Activated CD4-positive, alpha-beta T cell treated with anti-CD3 and anti-CD28 coated beads, Interleukin-2, amount 10 ng/mL, durations not matched to agents 7 days and 5 days (primary cell): ENCODE data around the gene SPINK4. TPM values are rescaled to one million over a fixed set of nuclear protein-coding genes. Genes with fewer than 3 reads are reported as not detected.

ENCODE experiments used
- CTCF ChIA-PET: fragments of 350-600 bp; sonication (Branson Sonifier 250); formaldehyde crosslinking; loops from one replicate; lab custom pipeline; 2021; ENCODE audit warnings: antibody characterized with exemption; lab: Charles Lee
- POLR2A ChIA-PET: fragments of 350-600 bp; sonication (Branson Sonifier 250); formaldehyde crosslinking; loops from one replicate; lab custom pipeline; 2021; ENCODE audit warnings: antibody characterized with exemption; lab: Charles Lee
- DNase-seq: peaks from one replicate; pipeline ENCODE4 v3.0.0-alpha.2; 2020
- H3K27ac Mint-ChIP-seq: one replicate; pipeline ENCODE4 v1.8.0; 2021; ENCODE audit warnings: mild to moderate bottlenecking, moderate library complexity, mixed read lengths
- H3K27me3 Mint-ChIP-seq: one replicate; pipeline ENCODE4 v1.8.0; 2021; ENCODE audit warnings: mixed read lengths
- H3K36me3 Mint-ChIP-seq: one replicate; pipeline ENCODE4 v1.8.0; 2021; ENCODE audit warnings: low read depth, mixed read lengths
- H3K4me1 Mint-ChIP-seq: one replicate; pipeline ENCODE4 v1.8.0; 2021; ENCODE audit warnings: mixed read lengths
- H3K4me3 Mint-ChIP-seq: one replicate; pipeline ENCODE4 v1.8.0; 2021; ENCODE audit warnings: mild to moderate bottlenecking, moderate library complexity, mixed read lengths
- H3K9me3 Mint-ChIP-seq: one replicate; pipeline ENCODE4 v1.8.0; 2021; ENCODE audit warnings: mixed read lengths
- total RNA-seq, 2 experiments: library from RNA; stranded (reverse); gene quantifications; one replicate each; pipeline ENCODE4 v1.2.3, GENCODE V29; 2021

Gene SPINK4
- total RNA-seq, 2 experiments from 2014 or later = not detected

DNA sequence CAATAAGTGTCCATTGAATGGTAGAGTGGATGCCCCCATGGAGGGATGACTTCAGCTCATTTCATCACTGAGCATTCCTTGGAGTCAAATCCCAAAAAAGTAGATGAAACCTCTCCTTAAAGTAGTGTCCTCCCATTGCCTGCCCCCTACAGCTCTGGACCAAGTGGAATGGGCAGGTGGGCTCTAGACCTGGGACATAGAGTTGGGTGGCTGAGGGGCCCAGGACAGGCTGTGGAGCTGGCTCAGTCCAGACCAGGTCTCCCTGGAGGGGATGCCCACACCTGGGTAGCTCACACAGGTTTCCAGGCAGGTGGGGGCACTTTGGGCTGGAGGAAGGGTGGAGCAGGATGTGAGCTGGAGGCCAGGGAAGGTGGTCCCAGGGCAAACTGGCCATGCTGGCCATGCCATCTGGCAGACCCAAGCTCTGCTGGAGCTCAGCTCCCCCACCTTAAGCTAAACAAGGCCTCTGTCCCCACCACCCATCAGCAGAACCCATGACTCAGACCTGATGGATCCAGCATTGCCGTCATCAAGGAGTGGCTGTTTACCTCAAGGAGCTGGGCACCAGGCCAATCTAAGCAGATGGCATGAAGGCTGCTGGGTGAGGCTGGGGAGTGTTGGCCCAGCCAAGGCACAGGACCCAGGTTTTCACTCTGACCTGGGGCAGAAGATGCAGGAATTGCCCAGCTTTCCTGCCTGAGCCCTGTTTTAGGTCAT is 6.2 kb upstream of the SPINK4 start:
- CTCF ChIA-PET = interaction anchor here (0.9 to 4.3 kb wide), 8 partner anchors 8 to 53 kb away, joined by 3 to 13 read pairs (median 5); no protein-coding TSS in a partner anchor
- POLR2A ChIA-PET = no interaction called here
- Mint-ChIP-seq H3K9me3 (no peaks in the 10 kb centered on the region), H3K27ac (no peak overlapping the region), H3K4me3 (no peak overlapping the region), H3K36me3 (no peaks in the 10 kb centered on the region), H3K27me3 (peaks cover 2% of the 10 kb centered on the region), H3K4me1 (no peaks in the 10 kb centered on the region)
- DNase-seq = no peak

DNA sequence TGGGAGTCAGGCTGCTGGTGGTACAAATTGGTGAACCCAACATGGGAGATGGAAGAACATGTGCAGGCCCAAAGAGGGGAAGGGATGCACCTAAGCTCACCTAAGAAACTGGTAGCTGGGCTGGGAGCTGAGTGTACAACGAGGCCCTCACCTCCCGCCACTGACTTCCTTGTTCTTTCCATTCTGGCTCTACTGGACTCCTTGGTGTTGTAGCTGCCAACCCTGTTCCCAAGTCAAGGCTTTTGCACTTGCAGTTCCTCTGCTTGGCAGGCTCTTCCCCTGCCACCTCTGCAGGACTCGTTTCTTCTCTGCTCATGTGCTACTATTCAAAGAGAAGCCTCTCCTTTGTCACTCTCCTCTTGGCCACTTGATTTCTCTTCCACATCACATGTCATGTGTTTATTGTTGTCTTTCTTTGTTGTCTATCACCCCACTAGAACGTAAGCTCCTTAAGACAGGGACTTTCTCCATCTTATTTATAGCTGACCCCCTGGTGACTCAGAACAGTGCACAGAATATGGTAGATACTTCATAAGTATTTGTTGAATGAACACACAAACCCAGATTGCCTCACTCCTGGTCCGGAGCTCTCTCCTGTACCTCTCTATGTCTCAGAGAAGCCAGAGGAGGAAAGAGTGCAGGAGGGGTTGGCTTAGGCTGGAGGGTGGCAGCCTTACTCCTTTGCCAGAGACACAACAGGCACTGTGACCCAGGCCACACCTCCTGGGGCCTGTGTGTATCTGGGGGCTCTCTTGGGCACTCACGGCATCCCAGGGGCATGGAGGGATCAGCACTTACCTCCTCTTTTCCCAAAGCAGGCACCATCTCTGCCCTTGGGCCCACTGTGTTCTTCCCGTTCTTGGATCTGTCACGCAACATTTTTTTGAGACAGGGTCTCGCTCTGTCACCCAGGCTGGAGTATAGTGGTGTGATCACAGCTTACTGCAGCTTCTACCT is 5.2 kb upstream of the SPINK4 start:
- Mint-ChIP-seq H3K27me3 (peaks cover 2% of the 10 kb centered on the region), H3K36me3 (no peaks in the 10 kb centered on the region), H3K9me3 (no peaks in the 10 kb centered on the region), H3K4me3 (no peak overlapping the region), H3K27ac (no peak overlapping the region), H3K4me1 (peaks cover 3% of the 10 kb centered on the region)
- POLR2A ChIA-PET = no interaction called here
- no peak for DNase-seq
- CTCF ChIA-PET = interaction anchor here (0.9 to 4.3 kb wide), 4 partner anchors 8 to 14 kb away, joined by 3 to 13 read pairs (median 5); no protein-coding TSS in a partner anchor

DNA sequence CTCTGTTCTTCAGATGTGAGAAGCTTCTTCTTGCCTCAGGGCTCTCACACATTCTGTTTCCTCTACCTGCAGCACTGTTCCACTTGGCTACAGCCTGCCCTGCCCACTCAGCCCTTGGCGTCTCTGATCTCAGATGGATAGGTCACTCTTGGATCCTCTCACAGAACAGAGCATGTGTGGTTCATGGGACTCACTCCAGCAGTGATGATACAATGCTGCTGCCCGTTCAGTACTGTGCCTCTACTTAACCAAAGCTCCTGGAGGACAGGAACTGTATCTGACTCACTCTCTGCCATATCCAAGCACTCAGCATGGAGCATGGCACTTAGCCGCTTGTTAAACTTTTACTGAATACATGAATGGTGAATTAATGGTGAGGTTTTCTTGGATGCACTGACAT is 3.4 kb upstream of the SPINK4 start:
- H3K27me3 Mint-ChIP-seq = peaks cover 2% of the 10 kb centered on the region
- CTCF ChIA-PET = interaction anchor here (0.6 to 1.1 kb wide), 3 partner anchors 23 to 167 kb away, joined by 3 to 5 read pairs (median 3); no protein-coding TSS in a partner anchor
- POLR2A ChIA-PET = no interaction called here
- H3K4me3 Mint-ChIP-seq = no peak overlapping the region
- no peak for DNase-seq
- H3K4me1 Mint-ChIP-seq = peaks cover 4% of the 10 kb centered on the region
- H3K27ac Mint-ChIP-seq = no peak overlapping the region
- H3K36me3 Mint-ChIP-seq = no peaks in the 10 kb centered on the region
- H3K9me3 Mint-ChIP-seq = no peaks in the 10 kb centered on the region

DNA sequence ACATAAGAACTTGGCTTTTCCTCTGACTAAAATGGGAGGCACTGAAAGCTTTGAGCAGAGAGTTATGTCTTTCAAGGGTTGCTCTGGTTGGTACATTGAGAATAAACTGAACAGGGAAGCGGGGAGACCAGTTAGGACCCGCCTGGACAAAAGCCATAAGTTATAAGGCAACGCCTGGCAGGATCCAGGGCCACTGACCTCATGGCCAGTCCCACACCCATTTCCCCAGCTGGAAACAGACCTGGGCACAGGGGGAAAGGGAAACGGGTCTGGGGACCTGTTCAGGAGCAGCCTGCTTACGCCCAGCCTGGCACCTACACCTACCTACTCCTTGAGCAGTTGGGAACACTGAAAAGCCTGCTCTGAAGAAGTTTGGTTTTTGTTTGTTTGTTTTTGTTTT is 1.3 kb downstream of the SPINK4 start:
- Mint-ChIP-seq H3K36me3 (no peaks in the 10 kb centered on the region), H3K9me3 (no peaks in the 10 kb centered on the region), H3K27ac (no peak overlapping the region), H3K27me3 (no peaks in the 10 kb centered on the region), H3K4me3 (no peak overlapping the region), H3K4me1 (peaks cover 4% of the 10 kb centered on the region)
- DNase-seq = no peak
- CTCF ChIA-PET = interaction anchor here (1.0 to 1.5 kb wide), 2 partner anchors 15 to 70 kb away, joined by 3 to 6 read pairs; no protein-coding TSS in a partner anchor
- POLR2A ChIA-PET = no interaction called here

- no peak for DNase-seq
- Mint-ChIP-seq H3K27me3 (no peaks in the 10 kb centered on the region), H3K4me3 (no peak overlapping the region), H3K9me3 (no peaks in the 10 kb centered on the region), H3K36me3 (no peaks in the 10 kb centered on the region), H3K4me1 (peaks cover 4% of the 10 kb centered on the region), H3K27ac (no peak overlapping the region)
- ChIA-PET CTCF (interaction anchor here (2.1 kb wide), 2 partner anchors 9 to 12 kb away, joined by 6 to 9 read pairs; no protein-coding TSS in a partner anchor), POLR2A (no interaction called here)
Measured at GRCh38 chr9:33242609-33243134, 2.7 kb downstream of the SPINK4 start.

- H3K27ac Mint-ChIP-seq = no peak overlapping the region
- no peaks in the 10 kb centered on the region for H3K9me3 Mint-ChIP-seq
- no peak overlapping the region for H3K4me3 Mint-ChIP-seq
- ChIA-PET POLR2A (no interaction called here), CTCF (interaction anchor here (0.5 to 2.1 kb wide), 7 partner anchors 8 to 966 kb away, joined by 3 to 9 read pairs (median 4); no protein-coding TSS in a partner anchor)
- peaks cover 7% of the 10 kb centered on the region for H3K4me1 Mint-ChIP-seq
- no peaks in the 10 kb centered on the region for H3K27me3 Mint-ChIP-seq
- no peaks in the 10 kb centered on the region for H3K36me3 Mint-ChIP-seq
- no peak for DNase-seq
Measured at GRCh38 chr9:33244137-33244784, 4.3 kb downstream of the SPINK4 start.

DNA sequence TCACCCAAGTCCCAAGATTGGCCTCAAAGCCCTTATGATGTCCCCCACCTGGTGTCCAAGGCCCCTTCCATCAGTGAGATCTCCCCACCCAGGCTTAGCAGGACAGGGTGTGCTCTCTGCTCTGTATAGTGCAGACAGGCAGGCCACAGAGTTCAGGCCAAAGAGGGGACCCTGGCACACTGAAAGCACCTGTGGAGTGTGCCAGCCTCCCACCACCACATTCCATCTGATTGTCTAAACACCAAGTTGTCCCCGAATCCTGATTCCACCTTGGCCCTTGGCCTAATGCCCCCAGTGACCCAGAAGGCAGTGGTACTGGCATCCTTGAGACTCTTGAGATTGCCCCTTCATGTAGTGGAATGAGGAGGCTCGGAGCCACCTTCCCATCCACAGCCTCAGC is 5.4 kb downstream of the SPINK4 start:
- DNase-seq = no peak
- Mint-ChIP-seq H3K36me3 (no peaks in the 10 kb centered on the region), H3K4me3 (no peak overlapping the region), H3K27me3 (no peaks in the 10 kb centered on the region), H3K4me1 (peaks cover 7% of the 10 kb centered on the region), H3K27ac (no peak overlapping the region), H3K9me3 (no peaks in the 10 kb centered on the region)
- POLR2A ChIA-PET = no interaction called here
- CTCF ChIA-PET = interaction anchor here (1.8 kb wide), 1 partner anchor 18 kb away, joined by 4 read pairs; no protein-coding TSS in a partner anchor

DNA sequence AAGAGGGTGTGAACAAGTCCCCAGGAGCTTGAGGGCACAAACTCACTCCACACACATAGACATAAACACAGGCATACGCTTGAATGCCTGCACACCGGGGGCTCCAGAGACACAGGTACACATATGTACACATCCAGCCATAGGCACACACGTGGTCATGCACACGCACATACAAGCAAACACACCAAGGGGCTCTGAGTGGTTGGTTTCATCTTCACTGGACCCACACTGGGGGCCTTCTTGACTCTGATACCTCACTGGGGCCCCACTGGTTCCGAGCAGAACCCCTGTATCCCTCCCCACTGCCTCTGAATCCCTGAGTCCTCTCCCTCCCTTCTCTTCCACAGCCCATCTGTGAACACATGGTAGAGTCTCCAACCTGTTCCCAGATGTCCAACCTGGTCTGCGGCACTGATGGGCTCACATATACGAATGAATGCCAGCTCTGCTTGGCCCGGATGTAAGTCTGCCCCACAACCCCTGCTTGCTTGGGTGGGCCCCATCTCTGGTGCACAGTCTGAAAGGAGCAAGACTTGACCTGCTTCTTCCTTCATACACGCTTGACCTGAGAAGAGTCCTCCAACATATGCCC is 6.4 kb downstream of the SPINK4 start:
- Mint-ChIP-seq H3K36me3 (peaks cover 1% of the 10 kb centered on the region), H3K4me1 (peaks cover 7% of the 10 kb centered on the region), H3K27ac (no peak overlapping the region), H3K9me3 (no peaks in the 10 kb centered on the region), H3K4me3 (no peak overlapping the region), H3K27me3 (no peaks in the 10 kb centered on the region)
- no peak for DNase-seq
- CTCF ChIA-PET = interaction anchor here (3.5 kb wide), 1 partner anchor 12 kb away, joined by 13 read pairs; no protein-coding TSS in a partner anchor
- POLR2A ChIA-PET = no interaction called here

DNA sequence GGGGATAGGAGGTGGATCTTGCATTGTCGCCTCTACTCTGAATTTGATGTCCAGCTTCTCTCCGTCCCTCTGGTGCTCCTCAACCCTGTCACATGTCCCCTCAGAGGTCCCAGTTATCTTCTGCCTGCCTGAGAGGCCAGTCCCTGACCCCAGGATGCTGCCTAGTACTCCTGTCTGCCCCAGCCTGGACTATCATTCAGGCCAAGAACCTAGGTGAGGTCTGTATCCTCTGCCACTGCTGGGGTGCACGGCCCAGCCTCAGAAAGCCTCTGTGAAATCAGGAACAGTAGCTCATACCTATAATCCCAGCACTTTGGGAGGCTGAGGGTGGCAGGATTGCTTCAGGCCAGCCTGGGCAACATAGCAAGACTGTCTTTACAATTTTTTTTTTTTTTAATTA is 8.6 kb downstream of the SPINK4 start:
- ChIA-PET POLR2A (no interaction called here), CTCF (interaction anchor here (1.8 to 3.5 kb wide), 2 partner anchors 14 to 15 kb away, joined by 4 to 13 read pairs; no protein-coding TSS in a partner anchor)
- H3K9me3 Mint-ChIP-seq = no peaks in the 10 kb centered on the region
- H3K36me3 Mint-ChIP-seq = peaks cover 11% of the 10 kb centered on the region
- no peak overlapping the region for H3K4me3 Mint-ChIP-seq
- H3K4me1 Mint-ChIP-seq = peaks cover 7% of the 10 kb centered on the region
- no peaks in the 10 kb centered on the region for H3K27me3 Mint-ChIP-seq
- H3K27ac Mint-ChIP-seq = no peak overlapping the region
- no peak for DNase-seq

DNA sequence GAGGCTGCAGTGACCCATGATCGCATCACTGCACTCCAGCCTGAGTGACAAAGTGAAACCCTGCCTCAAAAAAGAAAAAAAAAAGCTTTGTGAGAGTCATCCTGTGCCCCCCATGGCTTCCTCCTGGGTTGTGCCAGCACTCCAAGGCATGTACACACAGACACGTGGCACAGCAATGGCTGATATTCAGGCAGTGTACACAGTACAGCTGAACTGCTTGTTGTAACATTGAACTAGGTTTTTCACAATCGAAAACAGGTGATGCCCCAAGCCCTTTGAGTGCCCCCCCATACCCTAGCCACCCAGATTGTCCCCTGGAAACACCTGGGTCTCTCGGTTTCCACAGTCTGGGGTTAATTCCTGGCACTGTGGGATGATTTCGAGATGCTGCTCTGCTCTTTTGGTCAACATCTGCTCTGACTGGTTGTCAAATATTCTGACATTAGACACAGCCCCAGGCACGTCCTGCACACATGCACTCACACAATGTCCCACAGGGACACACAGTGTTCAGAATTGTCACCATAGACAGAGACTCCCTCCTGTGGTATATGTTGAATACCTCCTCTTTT is 9.2 kb downstream of the SPINK4 start:
- Mint-ChIP-seq H3K36me3 (peaks cover 13% of the 10 kb centered on the region), H3K4me1 (peaks cover 7% of the 10 kb centered on the region), H3K9me3 (no peaks in the 10 kb centered on the region), H3K27me3 (no peaks in the 10 kb centered on the region), H3K4me3 (no peak overlapping the region), H3K27ac (no peak overlapping the region)
- no peak for DNase-seq
- ChIA-PET CTCF (interaction anchor here (1.4 to 3.5 kb wide), 3 partner anchors 14 to 182 kb away, joined by 3 to 13 read pairs (median 4); no protein-coding TSS in a partner anchor), POLR2A (no interaction called here)

DNA sequence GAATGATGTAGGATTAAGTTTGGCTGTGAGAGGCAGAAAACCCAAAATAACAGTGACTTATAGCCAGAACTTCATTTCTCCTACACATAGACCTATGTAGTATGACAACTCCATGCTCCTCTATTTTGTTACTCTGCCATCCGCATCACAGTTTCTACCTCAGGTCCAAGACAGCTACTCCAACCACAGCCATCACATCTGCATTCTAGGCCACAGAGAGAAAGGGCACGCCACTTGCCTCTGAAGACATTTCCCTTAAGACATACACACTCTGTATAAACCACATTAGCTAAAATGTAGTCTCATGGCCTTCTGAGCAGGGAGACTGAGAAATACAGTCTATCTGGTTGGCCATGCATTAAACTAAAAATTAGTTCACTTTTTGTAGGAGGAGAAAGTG is 10.0 kb downstream of the SPINK4 start:
- H3K4me1 Mint-ChIP-seq = peaks cover 7% of the 10 kb centered on the region
- no peak overlapping the region for H3K4me3 Mint-ChIP-seq
- DNase-seq = no peak
- POLR2A ChIA-PET = no interaction called here
- peaks cover 21% of the 10 kb centered on the region for H3K36me3 Mint-ChIP-seq
- CTCF ChIA-PET = interaction anchor here (1.4 to 3.5 kb wide), 2 partner anchors 16 to 183 kb away, joined by 3 to 13 read pairs; no protein-coding TSS in a partner anchor
- no peaks in the 10 kb centered on the region for H3K27me3 Mint-ChIP-seq
- H3K27ac Mint-ChIP-seq = no peak overlapping the region
- no peaks in the 10 kb centered on the region for H3K9me3 Mint-ChIP-seq
